NCI-H526 (cell line): ENCODE measurements around the gene SERPINA3.
"Not testable (repeated sequence)": the region's sequence is repeated elsewhere in the genome, so short reads cannot be mapped to it uniquely, and the experiment has no call there.

Experiments
- DNase-seq, 2 experiments: peaks; one replicate each; lab custom pipeline; 2025; lab: John Stamatoyannopoulos, UW

The SERPINA3 gene

GRCh38 chr14:94612174-94612573, at the start of gene SERPINA3:
SERPINA3 (plus strand) TSS chr14:94612391; CDS start chr14:94614442, 2,051 bp downstream.
- no peak for DNase-seq

- no peak for DNase-seq
These were observed 49.0 kb upstream of the SERPINA3 start for GRCh38 chr14:94562941-94563883.

GRCh38 chr14:94564381-94564780, 47.8 kb upstream of the SERPINA3 start:
- DNase-seq, result no peak

- DNase-seq, result no peak
These were observed 44.0 kb upstream of the SERPINA3 start for GRCh38 chr14:94568186-94568585.

GRCh38 chr14:94569381-94570001, 42.7 kb upstream of the SERPINA3 start:
- DNase-seq, result no peak

- no peak for DNase-seq
These were observed 42.2 kb upstream of the SERPINA3 start for GRCh38 chr14:94570002-94570400.

GRCh38 chr14:94570440-94570839, 41.8 kb upstream of the SERPINA3 start:
- DNase-seq, result no peak

GRCh38 chr14:94571395-94571794, 40.8 kb upstream of the SERPINA3 start:
- no peak for DNase-seq

GRCh38 chr14:94571950-94572349, 40.2 kb upstream of the SERPINA3 start:
- no peak for DNase-seq

GRCh38 chr14:94572637-94573303, 39.4 kb upstream of the SERPINA3 start:
- DNase-seq, result no peak

GRCh38 chr14:94573475-94574277, 38.5 kb upstream of the SERPINA3 start:
- DNase-seq, result no peak

GRCh38 chr14:94574336-94574735, 37.9 kb upstream of the SERPINA3 start:
- no peak for DNase-seq

- DNase-seq, result no peak
These were observed 36.2 kb upstream of the SERPINA3 start for GRCh38 chr14:94575730-94576585.

GRCh38 chr14:94577472-94577871, 34.7 kb upstream of the SERPINA3 start:
- DNase-seq, result not testable (repeated sequence)

GRCh38 chr14:94578712-94579111, 33.5 kb upstream of the SERPINA3 start:
- no peak for DNase-seq

GRCh38 chr14:94581127-94581999, 30.8 kb upstream of the SERPINA3 start, which contains the start of gene SERPINA5:
SERPINA5 (plus strand) TSS chr14:94581426; CDS start chr14:94587363, 5,937 bp downstream.
- DNase-seq, result no peak

GRCh38 chr14:94582199-94582750, 29.9 kb upstream of the SERPINA3 start:
- no peak for DNase-seq

GRCh38 chr14:94582851-94583250, 29.3 kb upstream of the SERPINA3 start:
- no peak for DNase-seq

GRCh38 chr14:94583557-94583956, 28.6 kb upstream of the SERPINA3 start:
- DNase-seq, result no peak
